ENCODE measurements around the gene CAMK2D. TPM values are rescaled to one million over a fixed set of nuclear protein-coding genes. Genes with fewer than 3 reads are reported as not detected.

The CAMK2D gene
- total RNA-seq, 1 donor from 2014 or later: 57.6 TPM

DNA sequence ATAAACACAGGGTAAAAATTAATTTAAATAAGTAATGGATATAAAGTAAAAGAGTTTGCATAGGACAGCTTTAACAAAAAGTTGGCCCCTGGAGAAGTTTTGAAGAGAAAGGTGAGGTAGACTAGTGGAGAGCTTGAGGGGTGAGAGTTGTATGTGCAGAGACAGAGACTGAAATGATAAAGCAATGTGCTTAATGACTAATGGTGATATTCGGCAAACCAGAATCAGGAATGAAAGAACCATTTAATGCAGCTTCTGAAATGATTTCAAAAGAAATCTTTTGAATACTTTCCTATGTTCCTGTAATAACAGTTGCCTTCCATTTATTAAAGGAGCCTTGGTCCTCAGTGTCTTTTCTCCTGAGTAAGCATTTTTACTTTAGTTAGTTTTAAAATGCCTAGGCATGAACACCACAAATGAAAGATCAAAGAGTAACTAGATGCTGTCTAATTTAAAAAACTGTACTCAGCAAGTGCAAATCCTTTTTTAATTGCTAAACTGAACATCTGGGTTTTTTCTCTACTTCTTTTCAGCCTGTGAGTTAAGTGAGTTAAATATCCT is 28.5 kb downstream of the CAMK2D start:
- H3K4me3 Mint-ChIP-seq: no peak overlapping the region
- no peak overlapping the region for H3K27ac Mint-ChIP-seq
- H3K36me3 Mint-ChIP-seq: peaks cover 13% of the 10 kb centered on the region
- no peak for DNase-seq (ENCODE audit: extremely low spot score, unreplicated experiment)
- TF ChIP-seq, protein P1, sequence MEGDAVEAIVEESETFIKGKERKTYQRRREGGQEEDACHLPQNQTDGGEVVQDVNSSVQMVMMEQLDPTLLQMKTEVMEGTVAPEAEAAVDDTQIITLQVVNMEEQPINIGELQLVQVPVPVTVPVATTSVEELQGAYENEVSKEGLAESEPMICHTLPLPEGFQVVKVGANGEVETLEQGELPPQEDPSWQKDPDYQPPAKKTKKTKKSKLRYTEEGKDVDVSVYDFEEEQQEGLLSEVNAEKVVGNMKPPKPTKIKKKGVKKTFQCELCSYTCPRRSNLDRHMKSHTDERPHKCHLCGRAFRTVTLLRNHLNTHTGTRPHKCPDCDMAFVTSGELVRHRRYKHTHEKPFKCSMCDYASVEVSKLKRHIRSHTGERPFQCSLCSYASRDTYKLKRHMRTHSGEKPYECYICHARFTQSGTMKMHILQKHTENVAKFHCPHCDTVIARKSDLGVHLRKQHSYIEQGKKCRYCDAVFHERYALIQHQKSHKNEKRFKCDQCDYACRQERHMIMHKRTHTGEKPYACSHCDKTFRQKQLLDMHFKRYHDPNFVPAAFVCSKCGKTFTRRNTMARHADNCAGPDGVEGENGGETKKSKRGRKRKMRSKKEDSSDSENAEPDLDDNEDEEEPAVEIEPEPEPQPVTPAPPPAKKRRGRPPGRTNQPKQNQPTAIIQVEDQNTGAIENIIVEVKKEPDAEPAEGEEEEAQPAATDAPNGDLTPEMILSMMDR (conservative IDR thresholded peaks at IDR 0.05): no peak
- H3K9me3 Mint-ChIP-seq: no peaks in the 10 kb centered on the region
- no peaks in the 10 kb centered on the region for H3K27me3 Mint-ChIP-seq
- H3K4me1 Mint-ChIP-seq (ENCODE audit: unreplicated experiment): peaks cover 13% of the 10 kb centered on the region

DNA sequence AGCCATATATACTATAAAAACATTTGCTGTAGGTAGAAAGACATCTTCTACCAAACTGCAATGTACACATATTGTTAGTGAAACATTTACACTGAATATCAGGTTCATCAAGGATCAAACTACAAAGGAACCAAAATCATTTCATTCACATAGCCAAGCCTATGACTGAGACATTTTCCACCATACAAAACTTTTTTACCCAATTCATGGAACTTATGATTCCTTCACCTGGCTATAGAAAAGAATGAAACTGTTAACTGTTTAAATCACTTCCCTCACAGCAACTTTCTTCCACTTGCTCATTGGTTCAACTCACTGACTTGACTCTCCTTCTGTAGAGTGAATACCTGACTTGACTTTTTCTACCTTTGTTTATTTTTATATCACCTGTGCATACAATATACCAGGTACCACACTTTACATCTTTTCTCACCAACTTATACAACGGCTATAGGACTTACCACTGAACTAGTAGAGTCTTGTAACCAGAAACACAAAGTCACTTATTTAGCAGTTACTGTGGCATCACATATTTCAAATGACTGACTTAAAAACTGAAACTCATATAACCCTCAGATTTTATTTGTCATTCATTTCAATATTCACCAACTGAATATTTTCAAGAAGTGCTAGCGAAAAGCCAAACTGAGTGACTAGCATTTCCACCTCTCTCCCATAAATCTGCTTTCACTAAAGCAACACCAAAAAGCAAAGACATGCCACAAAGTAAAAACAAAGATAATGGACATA is 30.9 kb downstream of the CAMK2D start:
- peaks cover 16% of the 10 kb centered on the region for H3K4me1 Mint-ChIP-seq (ENCODE audit: unreplicated experiment)
- H3K9me3 Mint-ChIP-seq: no peaks in the 10 kb centered on the region
- no peaks in the 10 kb centered on the region for H3K27me3 Mint-ChIP-seq
- TF ChIP-seq, protein P1 (conservative IDR thresholded peaks at IDR 0.05): no peak
- H3K36me3 Mint-ChIP-seq: peaks cover 13% of the 10 kb centered on the region
- no peak for DNase-seq (ENCODE audit: extremely low spot score, unreplicated experiment)
- H3K27ac Mint-ChIP-seq: no peak overlapping the region
- H3K4me3 Mint-ChIP-seq: no peak overlapping the region

DNA sequence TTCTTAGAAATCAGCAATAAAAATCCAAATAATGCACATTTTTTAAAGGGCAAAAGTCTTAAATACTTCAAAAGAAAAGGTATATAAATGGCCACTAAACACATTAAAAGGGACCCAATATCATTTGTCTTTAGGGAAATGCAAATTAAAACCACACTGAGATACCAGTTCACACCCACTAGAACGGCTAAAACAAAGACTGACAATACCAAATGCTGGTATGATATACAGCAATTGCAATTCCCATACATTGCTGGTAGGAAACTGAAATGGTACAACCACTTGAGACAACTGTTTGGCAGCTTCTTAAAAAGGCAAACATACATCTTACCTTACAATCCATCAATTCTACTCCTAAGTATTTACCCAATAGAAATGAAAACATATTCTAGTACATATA is 33.7 kb downstream of the CAMK2D start:
- TF ChIP-seq, protein P1 (conservative IDR thresholded peaks at IDR 0.05): no peak
- no peak overlapping the region for H3K4me3 Mint-ChIP-seq
- no peaks in the 10 kb centered on the region for H3K27me3 Mint-ChIP-seq
- H3K9me3 Mint-ChIP-seq: no peaks in the 10 kb centered on the region
- H3K27ac Mint-ChIP-seq: no peak overlapping the region
- peaks cover 8% of the 10 kb centered on the region for H3K36me3 Mint-ChIP-seq
- DNase-seq (ENCODE audit: extremely low spot score, unreplicated experiment): no peak
- peaks cover 10% of the 10 kb centered on the region for H3K4me1 Mint-ChIP-seq (ENCODE audit: unreplicated experiment)

DNA sequence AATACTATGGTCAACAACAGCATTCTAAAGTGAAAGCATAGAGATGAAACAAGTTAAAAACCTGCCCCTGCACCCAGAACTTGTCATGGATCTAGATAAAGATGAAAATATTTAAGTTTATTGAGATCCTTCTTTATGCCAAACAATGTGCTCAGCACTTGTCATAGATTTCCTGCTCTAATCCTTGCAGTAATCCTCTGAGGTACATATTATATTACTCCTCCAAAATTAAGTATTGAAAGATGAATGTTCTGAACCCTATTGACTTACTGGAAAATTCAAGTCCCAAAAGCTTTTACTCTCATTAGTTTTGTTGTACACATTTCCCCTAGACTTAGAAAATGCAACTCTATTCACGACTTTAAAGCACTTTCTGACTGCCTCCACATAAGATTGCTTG is 35.6 kb downstream of the CAMK2D start:
- peaks cover 7% of the 10 kb centered on the region for H3K36me3 Mint-ChIP-seq
- H3K4me1 Mint-ChIP-seq (ENCODE audit: unreplicated experiment): peaks cover 9% of the 10 kb centered on the region
- DNase-seq (ENCODE audit: extremely low spot score, unreplicated experiment): no peak
- H3K4me3 Mint-ChIP-seq: no peak overlapping the region
- H3K27me3 Mint-ChIP-seq: no peaks in the 10 kb centered on the region
- no peaks in the 10 kb centered on the region for H3K9me3 Mint-ChIP-seq
- no peak overlapping the region for H3K27ac Mint-ChIP-seq
- TF ChIP-seq, protein P1 (conservative IDR thresholded peaks at IDR 0.05): no peak

DNA sequence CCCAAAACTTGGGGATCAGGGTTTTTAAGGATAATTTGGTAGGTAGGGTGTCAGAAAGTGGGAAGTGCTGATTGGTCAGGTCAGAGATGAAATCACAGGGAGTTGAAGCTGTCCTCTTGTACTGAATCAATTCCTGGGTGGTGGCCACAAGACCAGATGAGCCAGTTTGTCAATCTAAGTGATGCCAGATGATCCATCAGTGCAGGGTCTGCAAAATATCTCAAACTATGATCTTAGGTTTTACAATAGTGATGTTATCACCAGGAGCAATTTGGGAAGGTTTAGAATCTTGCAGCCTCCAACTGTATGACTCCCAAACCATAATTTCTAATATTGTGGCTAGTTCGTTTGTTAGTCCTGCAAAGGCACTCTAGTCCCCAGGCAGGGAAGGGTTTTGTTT is 43.3 kb downstream of the CAMK2D start:
- peaks cover 6% of the 10 kb centered on the region for H3K9me3 Mint-ChIP-seq
- H3K27ac Mint-ChIP-seq: no peak overlapping the region
- TF ChIP-seq, protein P1 (conservative IDR thresholded peaks at IDR 0.05): no peak
- no peak for DNase-seq (ENCODE audit: extremely low spot score, unreplicated experiment)
- H3K27me3 Mint-ChIP-seq: no peaks in the 10 kb centered on the region
- H3K36me3 Mint-ChIP-seq: peaks cover 8% of the 10 kb centered on the region
- peaks cover 13% of the 10 kb centered on the region for H3K4me1 Mint-ChIP-seq (ENCODE audit: unreplicated experiment)
- no peak overlapping the region for H3K4me3 Mint-ChIP-seq
